ENCODE data around the gene NAA40.

The NAA40 gene

GRCh38 chr11:63897459-63898146 lies 41.2 kb upstream of the NAA40 start:
- H3K4me2 ChIP-seq (ENCODE audit: low read length) = no peak overlapping the region
- no peak overlapping the region for H3K4me3 ChIP-seq (ENCODE audit: low read length)
- H3K9me2 ChIP-seq (replicated peaks; ENCODE audit: control insufficient read depth, low read length) = no peaks in the 10 kb centered on the region
- H3F3A ChIP-seq (ENCODE audit: control insufficient read depth, insufficient read depth) = 0 out of 2 replicates have a peak, but pooled peaks cover 2% of the 10 kb centered on the region
- peaks cover 14% of the 10 kb centered on the region; the same call in 1 of the 2 replicates for H4K20me1 ChIP-seq (ENCODE audit: control insufficient read depth, insufficient read depth, low read depth, low read length)
- H3K79me2 ChIP-seq (ENCODE audit: control insufficient read depth, low read length) = peaks cover 17% of the 10 kb centered on the region
- no peaks in the 10 kb centered on the region for H3K27me3 ChIP-seq (ENCODE audit: control insufficient read depth, low read length)
- H3K27ac ChIP-seq (ENCODE audit: low read depth, low read length) = no peak overlapping the region
- H3K4me1 ChIP-seq (ENCODE audit: control insufficient read depth, low read length) = peaks cover 17% of the 10 kb centered on the region
- H3K36me3 ChIP-seq (ENCODE audit: control insufficient read depth, low read length) = peaks cover 75% of the 10 kb centered on the region
- H3K9me3 ChIP-seq (ENCODE audit: control insufficient read depth, insufficient read depth, low read length) = no peaks in the 10 kb centered on the region
- TF ChIP-seq CTCF (IDR thresholded peaks at IDR 0.05; ENCODE audit: low read depth, low read length, poor library complexity, severe bottlenecking) (no peak), EZH2phosphoT487 (IDR thresholded peaks at IDR 0.05; ENCODE audit: borderline replicate concordance, low read length) (no peak)

- H3K79me2 ChIP-seq (ENCODE audit: control insufficient read depth, low read length) = no peaks in the 10 kb centered on the region
- no peaks in the 10 kb centered on the region for H3K27me3 ChIP-seq (ENCODE audit: control insufficient read depth, low read length)
- peaks cover 86% of the 10 kb centered on the region for H3K36me3 ChIP-seq (ENCODE audit: control insufficient read depth, low read length)
- no peak overlapping the region for H3K27ac ChIP-seq (ENCODE audit: low read depth, low read length)
- no peak overlapping the region for H3K4me3 ChIP-seq (ENCODE audit: low read length)
- H3K9me2 ChIP-seq (replicated peaks; ENCODE audit: control insufficient read depth, low read length) = no peaks in the 10 kb centered on the region
- H3F3A ChIP-seq (ENCODE audit: control insufficient read depth, insufficient read depth) = no peaks in the 10 kb centered on the region
- H4K20me1 ChIP-seq (ENCODE audit: control insufficient read depth, insufficient read depth, low read depth, low read length) = peaks cover under 1% of the 10 kb centered on the region; the same call in 1 of the 2 replicates
- no peaks in the 10 kb centered on the region for H3K9me3 ChIP-seq (ENCODE audit: control insufficient read depth, insufficient read depth, low read length)
- H3K4me2 ChIP-seq (ENCODE audit: low read length) = no peak overlapping the region
- H3K4me1 ChIP-seq (ENCODE audit: control insufficient read depth, low read length) = no peaks in the 10 kb centered on the region
- no peak for TF ChIP-seq EZH2phosphoT487 (IDR thresholded peaks at IDR 0.05; ENCODE audit: borderline replicate concordance, low read length)
- no peak for TF ChIP-seq CTCF (IDR thresholded peaks at IDR 0.05; ENCODE audit: low read depth, low read length, poor library complexity, severe bottlenecking)
Measured at GRCh38 chr11:63901660-63902059, 37.1 kb upstream of the NAA40 start.

GRCh38 chr11:63903884-63904283 lies 34.9 kb upstream of the NAA40 start:
- no peaks in the 10 kb centered on the region for H4K20me1 ChIP-seq (ENCODE audit: control insufficient read depth, insufficient read depth, low read depth, low read length)
- H3K9me3 ChIP-seq (ENCODE audit: control insufficient read depth, insufficient read depth, low read length) = no peaks in the 10 kb centered on the region
- H3F3A ChIP-seq (ENCODE audit: control insufficient read depth, insufficient read depth) = no peaks in the 10 kb centered on the region
- no peaks in the 10 kb centered on the region for H3K4me1 ChIP-seq (ENCODE audit: control insufficient read depth, low read length)
- peaks cover 79% of the 10 kb centered on the region for H3K36me3 ChIP-seq (ENCODE audit: control insufficient read depth, low read length)
- H3K4me2 ChIP-seq (ENCODE audit: low read length) = no peak overlapping the region
- H3K9me2 ChIP-seq (replicated peaks; ENCODE audit: control insufficient read depth, low read length) = no peaks in the 10 kb centered on the region
- no peak overlapping the region for H3K27ac ChIP-seq (ENCODE audit: low read depth, low read length)
- H3K79me2 ChIP-seq (ENCODE audit: control insufficient read depth, low read length) = no peaks in the 10 kb centered on the region
- H3K27me3 ChIP-seq (ENCODE audit: control insufficient read depth, low read length) = no peaks in the 10 kb centered on the region
- no peak overlapping the region for H3K4me3 ChIP-seq (ENCODE audit: low read length)
- TF ChIP-seq EZH2phosphoT487 (IDR thresholded peaks at IDR 0.05; ENCODE audit: borderline replicate concordance, low read length) (no peak), CTCF (IDR thresholded peaks at IDR 0.05; ENCODE audit: low read depth, low read length, poor library complexity, severe bottlenecking) (no peak)

Data from DOHH2 (cell line).